BJ (cell line): Measurements from ENCODE around the gene GLI3. TPM values are rescaled to one million over a fixed set of nuclear protein-coding genes. Genes with fewer than 3 reads are reported as not detected.

Source experiments
- CTCF ChIA-PET: fragments of 350-600 bp; formaldehyde crosslinking; extraction: SDS; loops from one replicate; lab custom pipeline; 2021; ENCODE audit warnings: antibody characterized with exemption, inconsistent platforms; lab: Yijun Ruan, JAX
- POLR2A ChIA-PET: fragments of 300-600 bp; sonication (Branson Sonifier 250); formaldehyde crosslinking; extraction: SDS; loops from one replicate; lab custom pipeline; 2021; ENCODE audit warnings: antibody characterized with exemption; lab: Charles Lee
- DNase-seq: peaks from one replicate; pipeline ENCODE4 v3.0.0-alpha.2; 2011; ENCODE audit warnings: low read depth
- H3K27me3 ChIP-seq: 2 replicates; pipeline ENCODE4 v1.6.0; 2011; ENCODE audit warnings: low read length; ENCODE audit not compliant: control insufficient read depth, insufficient read depth
- H3K36me3 ChIP-seq: 2 replicates; pipeline ENCODE4 v1.5.1; 2011; ENCODE audit warnings: low read length; ENCODE audit not compliant: control insufficient read depth, insufficient read depth
- H3K4me3 ChIP-seq: 2 replicates; pipeline ENCODE4 v1.5.1; 2011; ENCODE audit warnings: low read depth, mild to moderate bottlenecking, control low read depth, low read length
- polyA plus RNA-seq: library from polyadenylated mRNA; depleted of rRNA; stranded (reverse); fragments of >200 nt; gene quantifications from 2 replicates; pipeline ENCODE4 v1.2.3, GENCODE V29; 2011
- TF ChIP-seq, protein P1 (sequence below): IDR thresholded peaks from 2 replicates; pipeline ENCODE4 v1.5.1; 2011; ENCODE audit warnings: low read depth, mild to moderate bottlenecking, control low read depth, inconsistent platforms, low read length, moderate library complexity; ENCODE audit not compliant: insufficient read depth

Gene GLI3
- polyA plus RNA-seq, 1 experiment: 5.1 TPM

DNA sequence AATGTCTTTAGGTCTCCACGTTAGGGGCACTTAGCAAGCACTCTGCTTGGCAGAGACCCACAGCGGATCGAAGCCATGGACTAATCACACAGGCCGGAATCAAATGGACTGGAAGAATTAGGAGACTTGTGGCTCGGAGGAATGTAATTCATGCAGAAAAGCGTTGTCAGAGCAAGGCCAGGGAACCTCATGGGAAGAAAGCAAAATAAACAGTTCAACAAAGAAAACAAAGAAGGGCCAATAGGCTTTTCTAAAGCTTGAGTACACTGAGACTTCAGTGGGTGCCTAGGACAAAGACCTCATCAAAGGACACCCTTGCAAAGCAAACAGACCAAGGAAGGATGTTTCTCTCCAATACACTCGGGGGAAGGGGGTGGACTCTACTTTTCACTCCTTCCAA lies 171.1 kb downstream of the GLI3 start:
- Histone ChIP-seq H3K36me3 (no peaks in the 10 kb centered on the region), H3K4me3 (no peak overlapping the region), H3K27me3 (no peaks in the 10 kb centered on the region)
- TF ChIP-seq, protein P1, sequence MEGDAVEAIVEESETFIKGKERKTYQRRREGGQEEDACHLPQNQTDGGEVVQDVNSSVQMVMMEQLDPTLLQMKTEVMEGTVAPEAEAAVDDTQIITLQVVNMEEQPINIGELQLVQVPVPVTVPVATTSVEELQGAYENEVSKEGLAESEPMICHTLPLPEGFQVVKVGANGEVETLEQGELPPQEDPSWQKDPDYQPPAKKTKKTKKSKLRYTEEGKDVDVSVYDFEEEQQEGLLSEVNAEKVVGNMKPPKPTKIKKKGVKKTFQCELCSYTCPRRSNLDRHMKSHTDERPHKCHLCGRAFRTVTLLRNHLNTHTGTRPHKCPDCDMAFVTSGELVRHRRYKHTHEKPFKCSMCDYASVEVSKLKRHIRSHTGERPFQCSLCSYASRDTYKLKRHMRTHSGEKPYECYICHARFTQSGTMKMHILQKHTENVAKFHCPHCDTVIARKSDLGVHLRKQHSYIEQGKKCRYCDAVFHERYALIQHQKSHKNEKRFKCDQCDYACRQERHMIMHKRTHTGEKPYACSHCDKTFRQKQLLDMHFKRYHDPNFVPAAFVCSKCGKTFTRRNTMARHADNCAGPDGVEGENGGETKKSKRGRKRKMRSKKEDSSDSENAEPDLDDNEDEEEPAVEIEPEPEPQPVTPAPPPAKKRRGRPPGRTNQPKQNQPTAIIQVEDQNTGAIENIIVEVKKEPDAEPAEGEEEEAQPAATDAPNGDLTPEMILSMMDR: no peak
- DNase-seq: no peak
- ChIA-PET CTCF (no interaction called here), POLR2A (no interaction called here)

DNA sequence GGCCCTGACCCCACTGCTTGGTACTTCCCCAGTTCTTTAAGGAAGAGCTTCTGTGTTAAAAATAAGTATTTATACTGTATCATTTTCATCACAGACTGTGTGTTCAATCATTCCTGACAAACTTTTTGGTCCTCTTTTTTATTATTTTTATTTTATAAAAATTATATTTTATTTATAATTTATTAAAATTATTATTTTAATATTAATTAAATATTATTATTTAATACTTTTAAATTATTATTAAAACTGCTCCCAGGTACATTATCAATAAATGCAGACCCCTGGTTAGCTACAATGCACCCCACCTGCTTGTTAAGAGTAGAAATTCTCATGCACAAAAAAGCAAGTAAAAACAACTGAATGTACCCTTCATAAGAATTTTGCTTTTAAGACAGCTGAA lies 172.0 kb downstream of the GLI3 start:
- no peak for DNase-seq
- H3K36me3 ChIP-seq: no peaks in the 10 kb centered on the region
- CTCF ChIA-PET: no interaction called here
- TF ChIP-seq, protein P1: no peak
- H3K4me3 ChIP-seq: no peak overlapping the region
- no peaks in the 10 kb centered on the region for H3K27me3 ChIP-seq
- POLR2A ChIA-PET: no interaction called here

DNA sequence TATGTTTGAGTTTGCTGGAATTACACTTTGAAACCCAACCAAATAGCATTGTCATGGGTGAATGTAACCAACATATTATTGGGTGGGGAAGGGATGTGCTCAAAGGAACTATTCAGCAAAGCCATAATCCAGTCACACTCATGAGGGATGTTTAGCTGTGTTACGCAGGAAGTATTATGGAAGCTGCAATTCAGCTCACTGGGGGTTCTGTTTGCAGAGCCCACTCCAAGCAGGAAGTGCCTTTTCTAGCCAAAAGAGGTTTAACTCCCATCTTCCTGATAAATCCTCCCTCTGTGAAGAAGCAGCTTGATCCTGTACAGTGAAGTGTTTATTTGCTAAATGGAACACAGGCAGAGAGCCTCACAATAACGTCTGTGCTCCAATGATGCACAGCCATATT lies 172.5 kb downstream of the GLI3 start:
- Histone ChIP-seq H3K4me3 (no peak overlapping the region), H3K27me3 (no peaks in the 10 kb centered on the region), H3K36me3 (no peaks in the 10 kb centered on the region)
- DNase-seq: no peak
- POLR2A ChIA-PET: no interaction called here
- CTCF ChIA-PET: no interaction called here
- TF ChIP-seq, protein P1: no peak

DNA sequence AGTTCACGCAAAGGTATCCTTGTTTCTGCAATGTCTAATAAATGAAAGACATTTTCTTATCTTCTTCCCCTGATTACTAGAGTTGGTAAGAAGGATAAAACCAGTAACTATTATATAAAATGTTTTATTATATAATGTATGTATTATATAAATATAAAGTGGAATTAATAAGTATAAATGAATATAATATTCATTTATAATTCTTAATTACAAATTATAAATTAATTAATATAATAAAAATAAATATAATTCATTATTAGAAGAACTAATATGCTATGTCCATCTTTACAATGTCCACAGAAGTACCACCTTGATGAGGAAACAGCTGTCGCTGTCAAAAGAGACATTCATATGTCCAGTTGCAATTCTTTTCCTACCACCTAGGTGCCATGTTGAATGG lies 177.7 kb downstream of the GLI3 start:
- CTCF ChIA-PET: no interaction called here

DNA sequence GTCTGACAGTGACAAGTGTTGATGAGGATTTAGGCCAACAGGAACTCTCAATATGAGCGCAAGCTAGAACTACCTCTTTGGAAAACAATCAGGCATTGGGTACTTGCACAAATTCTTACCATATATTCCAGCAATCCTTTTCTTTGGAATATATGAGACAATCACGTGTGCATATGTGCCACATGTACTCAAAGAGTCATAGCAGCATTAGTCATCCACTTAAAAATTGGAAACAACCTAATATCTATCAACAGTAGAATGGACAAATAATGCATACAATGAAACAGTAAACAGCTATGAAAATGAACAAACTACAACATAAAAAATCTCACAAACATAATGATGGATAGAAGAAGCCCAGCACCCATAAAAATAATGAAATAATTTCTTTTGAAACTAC lies 179.7 kb downstream of the GLI3 start:
- no peak for DNase-seq
- ChIA-PET POLR2A (no interaction called here), CTCF (interaction anchor here (0.9 kb wide), 1 partner anchor 14 kb away, joined by 3 read pairs; no protein-coding TSS in a partner anchor)
- TF ChIP-seq, protein P1: no peak
- H3K4me3 ChIP-seq: no peak overlapping the region
- no peaks in the 10 kb centered on the region for H3K27me3 ChIP-seq
- H3K36me3 ChIP-seq: no peaks in the 10 kb centered on the region

More for the DNA sequence above, 177.7 kb downstream of the GLI3 start:
- Histone ChIP-seq H3K4me3 (no peak overlapping the region), H3K27me3 (no peaks in the 10 kb centered on the region), H3K36me3 (no peaks in the 10 kb centered on the region)
- TF ChIP-seq, protein P1: no peak
- DNase-seq: no peak
- POLR2A ChIA-PET: no interaction called here
